CD4-positive, alpha-beta T cell treated with Interleukin-17A for 4 hours (primary cell): ENCODE measurements around the gene AGPAT3.
A peak's percentile ranks its signal among the peaks of the same experiment; 100 is the strongest.

ENCODE experiments used
- DNase-seq: peaks from one replicate; pipeline ENCODE4 v3.0.0-alpha.2; 2020; ENCODE audit warnings: mixed read lengths

AGPAT3 gene

DNA sequence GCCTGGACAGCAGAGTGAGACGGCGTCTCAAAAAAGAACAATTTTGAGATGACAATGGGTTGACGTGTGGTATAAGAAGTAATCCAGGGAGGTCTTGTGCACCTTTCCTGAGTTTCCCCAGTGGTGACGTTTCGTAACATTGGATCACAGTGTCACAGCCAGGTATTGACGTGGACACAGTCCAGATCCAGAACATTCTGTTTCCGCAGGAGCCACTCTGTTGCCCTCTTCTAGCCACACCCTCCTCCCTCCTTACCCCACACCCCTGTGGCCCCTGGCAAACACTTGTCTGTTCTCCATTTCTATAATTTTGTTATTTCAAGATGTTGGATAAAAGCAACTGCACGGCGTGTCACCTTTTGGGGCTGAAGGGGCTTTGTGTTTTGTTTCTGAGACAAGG is 140.6 kb downstream of the AGPAT3 start:
- DNase-seq = no peak

DNA sequence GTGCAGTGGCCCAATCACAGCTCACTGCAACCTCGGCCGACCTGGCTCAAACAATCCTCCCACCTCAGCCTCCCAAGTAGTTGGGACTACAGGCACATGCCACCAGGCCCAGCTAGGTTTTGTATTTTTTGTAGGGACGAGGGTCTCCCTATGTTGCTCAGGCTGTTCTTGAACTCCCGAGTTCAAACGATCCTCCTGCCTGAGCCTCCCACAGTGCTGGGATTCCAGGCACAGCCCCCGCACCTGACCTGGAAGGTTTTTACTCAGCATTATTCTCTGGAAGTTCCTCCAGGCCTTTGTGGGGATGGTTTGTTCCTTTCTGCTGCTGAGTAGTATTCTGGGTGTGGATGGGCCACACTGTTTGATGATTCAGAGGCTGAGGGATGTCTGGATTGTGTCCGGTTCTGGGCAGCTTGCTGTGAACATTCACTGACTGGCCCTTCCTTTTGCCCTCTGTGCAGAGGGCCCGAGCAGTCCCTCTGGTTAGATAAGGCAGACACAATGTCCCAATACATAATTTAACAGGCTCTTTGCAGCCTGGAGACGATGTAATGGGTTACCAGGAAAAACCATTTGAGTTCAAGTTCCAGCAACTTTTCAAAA is 141.1 kb downstream of the AGPAT3 start:
- no peak for DNase-seq

DNA sequence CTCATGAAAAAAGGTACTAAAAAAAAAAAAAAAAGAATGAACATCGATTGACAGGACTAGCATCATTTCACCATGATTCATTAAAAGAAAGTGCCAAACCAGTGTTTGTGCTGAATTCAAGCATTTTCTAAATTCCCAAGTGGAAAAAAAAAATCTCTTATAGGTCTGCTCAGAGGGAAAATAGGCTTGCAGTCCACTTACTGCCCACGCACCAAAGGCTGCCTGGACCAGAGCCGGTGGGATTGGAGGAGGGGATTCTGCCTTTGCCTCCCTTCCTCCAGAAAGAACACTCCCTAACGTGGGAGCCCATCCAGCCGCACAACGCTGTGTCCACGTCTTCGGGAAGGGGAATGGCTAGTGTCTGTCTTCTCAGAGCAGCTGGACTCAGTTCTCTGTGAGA is 141.6 kb downstream of the AGPAT3 start:
- DNase-seq = no peak

DNA sequence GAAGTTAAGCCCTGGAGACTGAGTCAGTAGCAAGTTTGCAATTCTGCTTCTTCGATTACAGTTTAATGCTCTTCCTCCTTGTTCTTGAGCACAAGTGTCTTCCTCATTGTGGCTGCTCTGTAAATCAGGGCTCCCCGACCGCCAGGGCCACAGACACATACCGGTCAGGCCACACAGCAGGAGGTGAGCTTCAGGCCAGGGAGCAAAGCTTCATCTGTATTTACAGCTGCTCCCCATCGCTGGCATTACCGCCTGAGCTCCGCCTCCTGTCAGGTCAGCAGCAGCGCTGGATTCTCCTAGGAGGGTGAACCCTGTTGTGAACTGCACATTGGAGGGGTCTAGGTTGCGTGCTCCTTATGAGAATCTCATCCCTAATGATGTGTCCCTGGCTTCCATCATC is 145.4 kb downstream of the AGPAT3 start:
- no peak for DNase-seq

DNA sequence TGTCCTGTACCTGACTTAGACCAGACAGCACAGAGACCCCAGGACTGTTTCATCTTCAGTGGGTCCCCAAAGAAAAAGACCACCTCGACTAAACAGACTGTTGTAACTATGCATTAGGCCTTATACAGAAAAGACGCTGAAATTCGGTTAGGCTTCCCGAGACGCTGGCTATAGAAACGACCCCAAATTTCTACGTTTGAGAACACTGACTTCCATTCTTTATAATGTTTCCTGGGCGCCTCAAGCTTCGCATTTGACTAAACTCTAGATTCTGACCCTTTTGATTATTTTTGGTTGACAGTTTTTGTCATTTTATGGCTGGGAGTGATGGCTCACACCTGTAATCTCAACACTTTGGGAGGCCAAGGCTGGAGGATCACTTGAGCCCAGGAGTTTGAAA is 146.1 kb downstream of the AGPAT3 start:
- DNase-seq = no peak

DNA sequence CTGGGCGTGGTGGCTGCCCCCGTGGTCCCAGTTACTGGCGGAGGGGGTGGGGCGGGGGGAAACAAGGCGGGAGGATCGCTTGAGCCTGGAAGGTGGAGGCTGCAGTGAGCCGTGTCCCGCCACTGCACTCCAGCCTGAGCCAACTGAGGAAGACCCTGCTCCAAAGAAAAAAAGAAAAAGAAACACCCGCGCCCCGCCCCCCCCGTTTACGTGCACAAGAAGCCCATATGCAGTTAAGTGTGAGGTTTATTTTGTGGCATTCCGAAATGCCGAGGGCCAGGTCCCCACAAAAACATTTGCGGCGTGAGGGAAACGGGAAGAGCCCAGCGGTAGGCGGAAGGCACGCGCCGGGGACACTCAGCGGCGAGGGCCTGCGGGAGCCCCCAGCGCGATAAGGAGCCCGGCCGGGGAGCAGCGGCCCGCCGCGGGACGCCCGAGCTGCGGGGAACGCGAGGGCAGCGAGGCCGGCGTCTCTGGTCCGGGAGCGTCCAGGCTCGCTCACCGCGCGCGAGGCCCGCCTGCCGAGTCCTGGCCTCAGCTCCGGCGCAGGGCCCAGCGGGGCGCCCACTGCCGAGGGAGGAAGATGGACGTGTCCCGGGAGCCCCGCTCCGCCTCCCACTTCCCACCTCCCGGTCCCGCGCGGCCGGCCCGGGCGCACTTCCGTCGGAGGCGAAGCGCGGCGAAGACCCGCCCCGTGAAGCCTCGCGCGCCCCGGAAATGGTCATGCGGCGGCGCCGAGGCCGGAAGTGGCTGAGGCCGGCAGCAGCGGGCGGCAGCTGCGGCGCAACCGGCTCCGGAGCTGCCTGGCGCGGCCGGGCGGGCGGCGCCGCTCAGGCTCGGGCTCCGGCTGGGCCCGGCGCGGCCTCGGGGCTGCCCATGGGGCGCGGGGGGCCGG is 146.8 kb downstream of the AGPAT3 start, which contains the start of gene TRAPPC10:
Gene TRAPPC10, plus strand, starts transcription at position 731 of the 895 bp plus-strand sequence. CDS start 185 bp downstream, outside the sequence.
- peak; percentile 82 for DNase-seq

DNA sequence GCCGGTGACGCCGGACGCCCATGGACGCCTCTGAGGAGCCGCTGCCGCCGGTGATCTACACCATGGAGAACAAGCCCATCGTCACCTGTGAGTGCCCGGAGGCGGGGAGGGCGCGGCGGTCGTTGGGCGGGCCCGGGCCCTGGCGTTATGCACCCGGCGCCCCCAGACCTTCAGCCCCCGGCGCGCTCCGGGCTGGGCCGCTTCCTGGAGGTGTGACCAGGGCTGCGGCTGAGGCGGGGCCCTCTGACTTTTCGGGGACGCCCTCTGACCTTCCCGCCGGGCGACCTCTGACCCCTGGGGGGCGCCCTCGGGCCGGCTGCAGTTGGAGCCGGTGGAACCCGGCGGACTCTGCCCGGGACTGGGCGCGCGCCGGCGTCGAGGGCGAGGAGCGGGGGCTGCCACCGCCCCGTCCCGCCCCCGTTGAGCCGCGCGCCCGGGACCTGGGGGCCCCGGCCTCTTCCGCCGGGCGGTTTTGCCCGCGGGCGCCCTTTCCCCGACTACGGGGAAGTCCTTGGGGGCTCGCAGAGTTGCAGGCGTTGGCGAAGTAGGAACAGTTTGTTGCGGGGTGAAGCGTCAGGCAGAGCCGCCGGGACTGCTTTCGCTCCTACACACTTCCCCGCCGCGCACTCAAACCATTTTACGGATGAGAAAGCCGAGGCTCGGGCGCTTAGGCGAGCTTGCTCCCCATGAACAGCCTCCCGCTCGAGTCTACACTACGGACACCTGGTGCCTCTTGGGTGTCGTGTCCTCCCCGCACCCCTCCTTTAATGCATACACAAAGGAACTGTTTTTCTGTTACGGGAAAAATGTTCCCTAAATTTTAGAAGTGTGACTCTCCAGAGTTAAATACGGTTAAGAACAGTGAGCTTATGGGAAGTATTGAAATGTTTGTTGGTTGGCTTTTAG is 147.7 kb downstream of the AGPAT3 start:
- peak; percentile 87 for DNase-seq

DNA sequence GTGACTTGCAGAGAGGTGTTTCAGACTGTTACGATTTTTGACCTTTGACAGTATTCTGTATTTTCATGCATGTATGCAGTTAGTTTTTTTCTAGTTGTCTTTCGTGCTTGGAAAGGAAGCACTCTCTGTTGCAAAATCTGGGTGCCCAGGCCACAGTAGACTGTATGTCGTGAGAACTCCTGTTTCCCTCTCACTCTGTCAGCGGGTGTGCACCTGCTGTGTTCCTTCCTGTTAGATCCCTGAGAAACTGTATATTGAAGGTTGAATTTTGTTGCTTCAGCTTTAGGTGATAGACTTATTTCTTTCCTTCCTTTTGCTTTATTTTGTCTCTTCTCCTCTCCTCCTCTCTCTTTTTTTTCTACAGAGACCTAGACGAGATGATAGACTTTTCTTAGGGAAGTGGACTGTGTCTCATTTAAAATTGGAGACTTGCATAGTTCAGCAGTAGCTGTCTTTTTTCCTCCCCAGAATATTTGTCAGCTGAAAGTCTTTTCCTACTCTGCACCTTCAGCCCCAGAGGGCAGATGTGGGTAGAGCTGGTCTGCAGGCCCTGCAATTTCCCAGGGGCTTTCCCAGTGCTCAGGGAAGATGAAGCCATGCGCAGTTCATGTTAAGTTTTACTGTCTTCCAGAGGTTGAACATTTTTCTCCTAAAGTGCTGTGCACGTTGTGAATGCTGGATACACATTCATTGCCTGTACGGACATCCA is 148.5 kb downstream of the AGPAT3 start:
- DNase-seq = peak; percentile 61

DNA sequence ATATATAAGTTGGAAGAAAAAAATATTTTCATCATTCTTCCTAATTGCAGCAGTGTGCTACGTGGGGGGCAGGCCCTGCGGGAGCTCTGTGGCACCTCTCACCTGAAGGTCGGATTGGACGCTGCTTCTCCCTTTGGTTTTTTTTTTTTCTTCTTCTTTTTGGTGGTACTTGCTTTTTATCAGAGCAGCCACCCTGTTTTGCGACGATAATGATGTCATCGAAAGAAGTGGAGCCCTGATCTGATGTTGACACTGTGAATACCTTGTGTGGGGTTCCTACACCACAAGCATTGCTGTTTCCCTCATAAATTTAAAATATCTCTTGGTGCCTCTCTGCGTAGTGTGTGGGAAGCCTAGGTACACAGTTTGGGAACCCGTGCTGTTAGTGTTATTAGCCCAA is 152.6 kb downstream of the AGPAT3 start:
- no peak for DNase-seq

DNA sequence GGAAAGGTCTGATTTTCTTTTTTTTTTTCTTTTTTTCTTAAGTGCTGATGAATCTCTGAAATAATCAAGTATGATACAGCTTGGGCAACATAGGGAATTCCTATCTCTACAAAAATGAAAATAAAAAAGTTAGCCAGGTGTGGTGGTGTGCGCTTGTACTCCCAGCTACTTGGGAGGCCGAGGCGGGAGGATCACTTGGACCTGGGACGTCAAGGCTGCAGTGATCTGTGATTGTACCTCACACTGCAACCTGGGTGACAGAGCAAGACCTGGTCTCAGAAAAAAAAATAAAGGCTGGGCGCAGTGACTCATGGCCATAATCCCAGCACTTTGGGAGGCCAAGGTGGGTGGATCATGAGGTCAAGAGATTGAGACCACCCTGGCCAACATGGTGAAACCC is 153.1 kb downstream of the AGPAT3 start:
- no peak for DNase-seq

DNA sequence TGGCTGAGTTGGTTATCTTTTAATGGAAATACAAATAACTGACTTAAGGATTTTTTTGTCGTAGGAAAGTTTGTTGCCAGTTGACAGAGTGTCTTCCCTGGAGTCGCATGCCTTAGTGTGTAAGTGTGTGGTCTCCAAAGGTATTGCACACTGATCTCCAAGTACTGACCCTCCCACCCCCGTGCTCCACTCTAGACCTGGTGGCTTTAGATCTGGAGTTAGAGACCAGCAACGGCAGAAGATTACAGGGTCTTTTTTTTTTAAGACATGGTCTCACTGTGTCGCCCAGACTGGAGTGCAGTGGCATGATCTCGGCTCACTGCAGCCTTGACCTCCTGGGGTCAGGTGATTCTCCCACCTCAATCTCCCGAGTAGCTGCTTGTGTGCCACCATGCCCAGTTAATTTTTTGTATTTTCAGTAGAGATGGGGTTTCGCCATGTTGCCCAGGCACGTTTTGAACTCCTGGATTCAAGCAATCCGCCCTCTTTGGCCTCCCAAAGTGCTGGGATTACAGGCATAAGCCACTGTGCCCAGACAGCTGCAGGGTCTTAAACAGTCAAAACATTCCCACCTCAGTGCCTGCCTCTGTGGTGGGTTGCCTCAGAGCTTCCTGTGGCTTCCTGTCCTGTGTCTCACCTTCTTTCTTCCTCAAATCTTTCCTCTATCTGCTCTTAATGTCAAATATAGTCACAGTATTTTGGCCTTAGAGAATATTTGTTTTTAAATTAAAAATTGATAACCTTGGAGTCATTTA is 154.0 kb downstream of the AGPAT3 start:
- DNase-seq = peak; percentile 36

DNA sequence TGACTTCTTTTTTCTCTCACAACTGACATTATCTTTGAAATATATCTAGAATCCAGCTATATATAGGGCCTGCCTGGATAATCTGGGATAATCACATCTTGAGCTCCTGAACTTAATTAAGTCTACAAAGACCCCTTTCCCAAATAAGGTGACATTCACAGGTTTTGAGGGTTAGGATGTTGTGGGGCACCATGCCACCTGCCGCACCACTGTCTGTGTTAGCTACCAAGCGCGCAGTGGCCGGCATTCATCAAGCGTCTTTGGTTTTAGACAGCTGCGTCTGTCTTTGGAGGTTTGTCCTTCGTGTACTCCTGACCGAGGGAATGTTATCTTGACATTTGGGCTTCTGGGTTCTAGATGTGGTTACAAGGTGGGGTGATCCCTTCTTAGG is 154.5 kb downstream of the AGPAT3 start:
- DNase-seq = no peak

DNA sequence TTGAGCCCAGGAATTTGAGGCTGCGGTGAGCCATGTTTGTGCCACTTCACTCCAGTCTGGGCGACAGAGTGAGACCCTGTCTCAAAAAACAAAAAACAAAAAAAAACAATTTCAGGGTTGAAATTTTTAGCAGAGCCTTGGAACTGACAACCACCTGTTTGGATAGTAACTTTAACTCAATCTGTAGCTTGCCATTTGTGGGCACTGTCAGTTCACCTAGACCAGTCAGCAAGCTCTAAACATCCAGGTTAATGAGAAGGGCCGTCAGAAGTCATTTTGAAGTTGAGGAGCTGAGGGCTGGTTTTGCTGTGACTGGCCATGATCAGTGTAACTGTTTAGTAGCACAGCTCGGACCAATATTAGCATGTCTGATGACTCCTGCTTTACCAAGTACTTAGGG is 155.5 kb downstream of the AGPAT3 start:
- DNase-seq = no peak

DNA sequence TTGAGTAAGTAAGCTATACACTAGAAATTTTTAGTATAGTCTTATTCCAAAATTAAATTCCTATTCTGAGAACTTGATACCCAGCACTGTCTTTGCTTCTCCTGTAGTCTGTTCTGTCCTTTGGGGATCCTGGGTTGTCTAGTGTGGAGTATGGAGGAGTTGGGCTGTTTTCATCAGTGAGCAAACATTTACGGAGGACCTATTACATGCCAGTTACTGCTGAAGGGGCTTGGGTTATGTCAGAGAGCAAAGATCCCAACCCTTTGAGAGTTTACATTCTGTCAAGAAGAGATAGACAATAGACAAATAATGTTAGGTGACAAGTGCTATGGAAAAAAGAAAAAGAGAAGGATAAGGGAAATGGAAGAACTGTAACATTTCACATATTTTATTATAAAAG is 156.0 kb downstream of the AGPAT3 start:
- DNase-seq = no peak

DNA sequence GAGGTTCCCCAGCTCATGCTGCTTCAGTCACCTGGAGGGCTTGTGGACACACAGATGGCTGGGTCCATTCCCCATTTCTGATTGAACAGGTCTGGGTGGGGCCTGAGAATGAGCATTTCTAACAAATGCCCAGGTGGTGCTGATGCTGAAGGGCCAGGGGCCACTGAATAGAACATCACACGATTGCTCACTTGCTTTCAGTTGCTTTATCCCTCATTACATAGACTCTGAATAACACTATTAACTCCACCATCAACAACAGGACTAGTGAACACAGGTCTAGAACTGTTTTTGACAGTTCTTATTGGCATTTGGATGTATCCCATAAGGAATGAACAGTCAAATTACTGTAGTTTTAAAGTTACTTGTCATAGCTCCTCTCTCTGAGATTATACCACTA is 159.2 kb downstream of the AGPAT3 start:
- DNase-seq = no peak

DNA sequence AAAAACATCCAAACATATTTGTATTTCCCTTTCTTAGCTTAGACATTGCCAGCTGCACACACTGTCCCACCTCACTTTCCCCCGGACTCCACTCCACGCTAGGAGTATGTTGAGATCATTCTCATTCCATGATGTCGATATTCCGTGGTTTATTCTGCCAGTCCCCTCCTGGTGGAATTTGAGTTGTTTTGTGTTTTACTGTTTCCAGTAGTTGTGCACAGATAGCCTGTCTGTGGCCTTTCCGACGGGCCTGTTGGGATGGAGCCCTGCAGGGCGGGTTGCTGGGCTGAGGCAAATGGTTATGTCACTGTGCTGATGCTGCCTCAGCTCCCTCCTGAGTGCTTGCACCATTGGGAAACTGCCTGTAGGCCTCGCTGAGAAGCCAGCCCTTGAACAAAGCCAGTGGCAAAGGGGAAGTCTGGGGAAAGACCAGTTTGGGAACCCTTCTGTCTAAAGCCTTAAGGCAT is 159.9 kb downstream of the AGPAT3 start:
- DNase-seq = no peak

DNA sequence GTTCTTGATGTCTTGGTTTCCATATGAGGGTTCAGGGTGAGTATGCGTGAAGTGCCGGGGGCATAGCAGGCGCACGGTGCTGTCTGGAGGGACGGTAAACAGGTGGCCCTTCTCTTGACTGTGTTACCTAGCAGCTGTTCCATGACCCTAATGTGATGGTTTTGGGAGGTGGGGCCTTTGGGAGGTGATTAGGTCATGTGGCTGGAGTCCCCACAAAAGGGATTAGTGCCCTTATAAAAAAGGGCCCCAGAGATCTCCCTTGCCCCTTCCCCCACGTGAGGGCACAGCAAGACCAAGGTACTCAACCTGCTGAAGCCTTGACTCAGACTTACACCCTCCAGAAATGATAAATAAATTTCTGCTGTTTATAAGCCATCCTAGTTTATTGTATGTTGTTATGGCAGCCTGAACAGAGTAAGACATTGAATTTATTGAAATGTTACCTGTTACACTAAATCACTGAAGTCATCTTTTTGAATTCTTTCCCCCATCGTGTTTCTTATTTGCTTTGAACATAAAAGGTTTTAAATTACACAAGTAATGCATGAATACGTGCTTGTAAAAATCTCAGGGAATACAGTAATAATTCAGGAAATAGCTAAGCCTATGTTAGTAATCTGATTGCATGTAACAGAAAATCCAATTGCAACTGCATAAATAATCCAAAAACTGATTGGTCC is 162.7 kb downstream of the AGPAT3 start:
- no peak for DNase-seq

DNA sequence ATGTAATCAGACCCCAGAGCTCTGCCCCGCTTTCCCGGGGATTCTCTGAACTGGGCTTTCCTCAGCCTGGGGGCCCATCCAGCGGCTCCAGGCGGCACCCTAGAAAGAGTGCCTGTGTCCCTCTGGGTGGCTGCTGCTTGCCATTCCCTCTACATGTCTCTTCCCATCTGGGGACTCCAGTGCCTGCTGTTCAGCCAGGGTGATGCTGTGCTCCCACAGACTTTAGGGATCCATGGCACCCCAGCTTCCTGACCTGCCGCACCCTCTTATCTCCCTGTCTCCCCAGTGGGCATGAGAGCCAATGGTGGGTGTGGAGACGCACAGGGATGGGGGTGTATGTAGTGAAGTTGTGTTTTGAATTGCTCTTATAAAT is 163.2 kb downstream of the AGPAT3 start:
- DNase-seq = no peak

DNA sequence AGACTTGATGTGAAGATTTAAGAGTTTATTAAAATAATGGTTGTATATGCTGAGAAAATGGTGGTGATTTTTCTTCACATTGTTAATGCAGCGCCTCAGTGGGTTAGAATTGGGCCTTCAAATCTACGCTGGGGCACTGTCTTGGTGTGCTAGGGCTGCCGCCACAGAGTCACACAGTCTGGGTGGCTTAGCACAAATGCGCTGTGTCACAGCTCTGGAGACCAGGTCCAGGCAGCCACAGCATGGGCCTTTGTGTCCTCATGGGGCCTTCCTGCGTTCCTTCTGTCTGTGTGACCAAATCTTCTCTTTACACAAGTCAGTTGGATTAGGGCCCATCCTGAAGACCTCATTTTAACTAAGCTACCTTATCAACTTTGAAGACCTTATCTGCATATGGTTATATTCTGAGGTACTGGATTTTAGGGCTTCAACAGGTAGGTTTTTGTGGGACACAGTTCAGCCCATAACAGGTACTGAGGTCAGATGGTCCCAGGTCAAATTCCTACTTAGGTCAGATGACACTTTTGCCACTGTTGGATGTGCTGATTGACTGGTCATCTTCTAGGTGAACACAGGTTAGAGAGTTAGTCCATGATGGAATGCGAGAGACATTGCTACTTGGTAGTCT is 164.6 kb downstream of the AGPAT3 start:
- DNase-seq = no peak

DNA sequence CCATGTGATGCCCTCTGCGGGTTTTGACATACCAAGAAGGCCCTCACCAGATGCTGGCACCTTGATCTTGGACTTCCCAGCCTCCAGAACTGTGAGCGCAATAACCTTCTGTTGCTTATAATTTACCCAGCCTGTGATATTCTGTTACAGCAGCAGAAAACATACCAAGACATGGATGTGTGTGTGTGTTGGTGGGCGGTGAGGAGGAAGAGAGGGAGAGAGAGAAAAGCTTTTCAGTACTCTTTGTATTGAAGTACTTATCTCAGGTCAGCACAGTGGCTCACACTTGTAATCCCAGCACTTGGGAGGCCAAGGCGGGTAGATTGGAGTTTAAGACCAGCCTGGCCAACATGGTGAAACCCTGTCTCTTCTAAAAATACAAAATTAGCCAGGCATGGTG is 170.2 kb downstream of the AGPAT3 start:
- DNase-seq = no peak
